Measurements from ENCODE around the gene SMAD2. TPM values are rescaled to one million over a fixed set of nuclear protein-coding genes. Genes with fewer than 3 reads are reported as not detected.
"Not testable (repeated sequence)": the region's sequence is repeated elsewhere in the genome, so short reads cannot be mapped to it uniquely, and the experiment has no call there.

SMAD2 gene
- total RNA-seq, 2 donors from 2014 or later, result 103 to 114 TPM

DNA sequence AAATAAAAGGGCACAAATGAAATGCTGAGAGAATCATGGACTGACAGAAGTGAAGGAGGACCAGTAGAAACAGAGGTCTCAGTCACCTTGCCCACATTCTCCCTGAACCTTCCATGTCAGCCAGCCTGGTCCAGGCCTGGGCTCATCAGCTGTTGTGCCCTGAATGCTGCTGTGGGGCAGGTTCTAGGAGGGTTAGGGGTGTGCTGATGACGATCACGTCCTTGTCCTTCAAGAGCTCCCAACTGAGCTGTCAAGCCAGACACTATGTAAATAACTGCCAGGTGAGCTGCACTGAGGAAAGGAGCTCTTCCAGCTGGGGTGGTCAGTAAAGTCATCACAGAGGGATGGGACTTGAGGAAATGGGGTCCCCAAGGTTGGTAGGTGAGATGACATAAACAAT lies 156.5 kb downstream of the SMAD2 start:
- no peak for DNase-seq (ENCODE audit: low spot score)
- intact Hi-C loops (cut with DNase I), result no loop called here

DNA sequence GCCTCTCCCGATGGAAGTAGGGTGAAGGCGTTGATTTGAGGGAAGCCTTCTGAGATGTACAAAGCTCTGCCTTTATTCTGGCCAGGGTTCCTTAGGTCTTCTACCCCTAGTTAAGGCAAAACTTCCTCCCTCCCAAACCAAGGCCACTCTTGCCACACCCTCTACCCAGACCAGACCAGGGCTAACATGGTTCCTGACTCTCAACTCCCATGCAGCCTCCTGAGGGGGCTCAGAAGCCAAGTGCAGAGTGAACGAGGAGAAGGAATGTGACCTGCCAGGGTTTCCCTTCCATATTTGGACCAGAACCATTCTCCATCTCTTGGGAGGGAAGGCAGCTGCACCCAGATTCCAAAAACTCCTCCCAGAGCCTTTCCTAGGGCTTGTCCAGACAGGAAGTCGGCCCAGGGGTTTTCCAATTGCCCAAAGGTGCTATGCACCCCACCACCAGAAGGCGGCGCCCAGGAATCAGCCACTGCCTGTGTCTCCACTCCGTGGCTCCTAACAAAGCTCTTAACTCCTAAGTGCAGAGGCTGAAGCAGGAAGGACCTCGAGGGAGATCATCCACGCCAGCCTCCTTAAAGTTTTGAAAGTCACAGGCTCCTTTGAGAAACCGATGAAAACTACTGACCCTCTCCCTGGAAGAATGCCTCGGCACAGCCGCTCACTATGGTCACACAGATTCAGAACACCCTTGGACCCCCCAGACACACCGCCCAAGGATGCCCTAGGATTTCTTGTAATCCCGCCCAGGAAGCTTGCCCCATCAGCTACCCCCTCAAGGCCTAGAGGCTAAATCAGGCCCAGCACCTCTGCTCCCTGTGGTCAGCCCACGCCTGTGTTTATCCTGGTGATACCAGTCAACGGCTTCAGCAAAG lies 157.8 kb downstream of the SMAD2 start:
- intact Hi-C loops (cut with DNase I), result no loop called here
- no peak for DNase-seq (ENCODE audit: low spot score)

DNA sequence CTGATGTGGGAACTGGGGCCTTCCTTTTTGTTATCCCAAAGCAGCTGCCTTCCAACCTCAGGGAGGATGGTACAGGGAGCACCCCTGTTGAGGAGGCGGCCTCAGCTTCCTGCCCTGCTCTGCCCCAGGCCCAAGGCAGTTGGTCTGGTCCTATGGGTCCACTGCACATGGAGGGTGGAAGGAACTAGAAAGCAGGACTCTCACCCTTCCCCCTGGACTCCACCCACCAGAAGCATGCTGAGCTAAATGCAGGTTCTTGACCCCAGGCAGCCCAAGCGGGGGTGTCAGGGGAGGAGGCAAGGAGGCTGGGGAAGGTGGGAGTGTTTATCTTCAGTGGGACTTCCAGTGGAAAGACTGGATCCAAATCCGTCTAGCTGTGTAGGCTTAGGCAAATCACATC lies 158.5 kb downstream of the SMAD2 start:
- intact Hi-C loops (cut with DNase I), result no loop called here
- no peak for DNase-seq (ENCODE audit: low spot score)

DNA sequence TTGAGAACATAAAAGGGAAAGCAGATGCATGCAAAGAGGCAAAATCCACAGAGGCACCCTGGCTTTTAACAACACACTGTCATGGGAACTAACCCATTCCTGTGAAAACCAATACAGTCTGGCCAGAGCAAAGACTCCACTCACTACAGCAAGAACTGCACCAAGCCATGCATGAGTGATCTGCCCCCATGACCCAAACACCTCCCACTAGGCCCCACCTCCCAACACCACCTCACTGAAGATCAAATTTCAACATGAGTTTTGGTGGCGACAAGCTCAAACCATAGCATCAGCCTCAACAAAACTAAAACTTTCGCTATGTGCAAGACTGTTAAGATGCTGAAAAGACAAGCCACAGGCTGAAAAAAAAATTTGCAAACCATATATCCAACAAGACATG lies 162.8 kb downstream of the SMAD2 start:
- intact Hi-C loops (cut with DNase I), result no loop called here
- no peak for DNase-seq (ENCODE audit: low spot score)

DNA sequence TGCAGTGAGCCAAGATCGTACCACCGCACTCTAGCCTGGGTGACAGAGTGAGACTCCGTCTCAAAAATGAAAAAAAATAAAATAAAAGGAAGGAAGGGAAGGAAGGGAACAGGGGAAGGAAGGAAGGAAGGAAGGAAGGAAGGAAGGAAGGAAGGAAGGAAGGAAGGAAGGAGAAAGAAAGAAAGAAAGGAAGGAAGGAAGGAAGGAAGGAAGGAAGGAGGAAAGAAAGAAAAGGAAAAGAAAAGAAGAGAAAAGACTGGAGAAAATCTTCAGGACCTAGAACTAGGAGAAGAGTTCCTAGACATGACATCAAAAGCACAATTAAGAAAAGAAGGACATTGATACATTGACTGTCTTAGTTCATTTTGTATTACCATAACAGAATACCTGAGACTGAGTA lies 163.3 kb downstream of the SMAD2 start:
- intact Hi-C loops (cut with DNase I); DNase-seq (ENCODE audit: low spot score): not testable (repeated sequence)
